Embryonic facial prominence (tissue), 1 donor: ENCODE results near the gene ABHD12.
"Not testable (repeated sequence)": the region's sequence is repeated elsewhere in the genome, so short reads cannot be mapped to it uniquely, and the experiment has no call there.

Experiments used
- DNase-seq: peaks from one replicate; pipeline ENCODE4 v3.0.0-alpha.2; 2016; ENCODE audit errors: extremely low spot score

Gene ABHD12

GRCh38 chr20:25390538-25391528, at the start of gene ABHD12:
Gene ABHD12 (minus strand): TSS chr20:25390835. CDS start chr20:25390703, 132 bp downstream.
- DNase-seq = peak; percentile 93

- DNase-seq = no peak
Observed at GRCh38 chr20:25439328-25439727, 48.7 kb upstream of the ABHD12 start.

GRCh38 chr20:25437153-25437581, 46.5 kb upstream of the ABHD12 start:
- no peak for DNase-seq

- no peak for DNase-seq
Observed at GRCh38 chr20:25424536-25424935, 33.9 kb upstream of the ABHD12 start.

GRCh38 chr20:25422032-25422431, 31.4 kb upstream of the ABHD12 start:
- no peak for DNase-seq

- no peak for DNase-seq
Observed at GRCh38 chr20:25421102-25421501, 30.5 kb upstream of the ABHD12 start.

- DNase-seq = no peak
Observed at GRCh38 chr20:25418776-25419175, 28.1 kb upstream of the ABHD12 start.

GRCh38 chr20:25408890-25409289, 18.3 kb upstream of the ABHD12 start:
- no peak for DNase-seq

- DNase-seq = no peak
Observed at GRCh38 chr20:25408170-25408547, 17.5 kb upstream of the ABHD12 start.

GRCh38 chr20:25407311-25408169, 16.9 kb upstream of the ABHD12 start, which contains the start of gene GINS1:
Gene GINS1 (plus strand): TSS chr20:25407673. CDS start chr20:25407821, 148 bp downstream.
- peak; percentile 63 for DNase-seq

- no peak for DNase-seq
Observed at GRCh38 chr20:25402583-25402982, 11.9 kb upstream of the ABHD12 start.

GRCh38 chr20:25400291-25400732, 9.7 kb upstream of the ABHD12 start:
- DNase-seq = not testable (repeated sequence)

- no peak for DNase-seq
Observed at GRCh38 chr20:25399037-25399430, 8.4 kb upstream of the ABHD12 start.

GRCh38 chr20:25398376-25399036, 7.9 kb upstream of the ABHD12 start:
- DNase-seq = no peak

- DNase-seq = no peak
Observed at GRCh38 chr20:25397821-25398220, 7.2 kb upstream of the ABHD12 start.

- DNase-seq = no peak
Observed at GRCh38 chr20:25397096-25397495, 6.5 kb upstream of the ABHD12 start.

GRCh38 chr20:25394996-25395395, 4.4 kb upstream of the ABHD12 start:
- DNase-seq = no peak

GRCh38 chr20:25394276-25394675, 3.6 kb upstream of the ABHD12 start:
- DNase-seq = no peak

- no peak for DNase-seq
Observed at GRCh38 chr20:25389858-25390537, 637 bp downstream of the ABHD12 start.

- no peak for DNase-seq
Observed at GRCh38 chr20:25389401-25389857, 1.2 kb downstream of the ABHD12 start.
